HEK293T (cell line): ENCODE data around the gene PARP1.

Source experiments
- CTCF ChIA-PET: fragments of 350-600 bp; formaldehyde crosslinking; extraction: SDS; loops from one replicate; lab custom pipeline; 2021; ENCODE audit warnings: antibody characterized with exemption, inconsistent platforms; lab: Yijun Ruan, JAX
- POLR2A ChIA-PET: fragments of 350-600 bp; formaldehyde crosslinking; extraction: SDS; loops from one replicate; lab custom pipeline; 2020; ENCODE audit warnings: antibody characterized with exemption, inconsistent platforms; lab: Yijun Ruan, JAX
- DNase-seq: peaks from one replicate; pipeline ENCODE4 v3.0.0; 2012; ENCODE audit warnings: mixed read lengths; ENCODE audit errors: extremely low spot score
- ARNT ChIP-seq: fragments of 450-650 bp; IDR thresholded peaks from 2 replicates; pipeline ENCODE4 v1.6.1; 2017; ENCODE audit warnings: mild to moderate bottlenecking
- BHLHE40 ChIP-seq: fragments of 450-650 bp; IDR thresholded peaks from 2 replicates; pipeline ENCODE4 v1.6.1; 2016; ENCODE audit warnings: mild to moderate bottlenecking, moderate library complexity, borderline replicate concordance
- CTBP1 ChIP-seq: fragments of 450-650 bp; IDR thresholded peaks from 2 replicates; pipeline ENCODE4 v1.6.1; 2016; ENCODE audit warnings: borderline replicate concordance
- ELF4 ChIP-seq: fragments of 450-650 bp; IDR thresholded peaks from 2 replicates; pipeline ENCODE4 v1.6.1; 2017; ENCODE audit warnings: antibody characterized with exemption
- FOXA1 ChIP-seq: fragments of 450-650 bp; IDR thresholded peaks from 2 replicates; pipeline ENCODE4 v1.6.1; 2016; ENCODE audit warnings: mild to moderate bottlenecking
- FOXK2 ChIP-seq: fragments of 450-650 bp; IDR thresholded peaks from 2 replicates; pipeline ENCODE4 v1.6.1; 2016; ENCODE audit warnings: mild to moderate bottlenecking
- FOXM1 ChIP-seq: fragments of 450-650 bp; IDR thresholded peaks from 2 replicates; pipeline ENCODE4 v1.6.1; 2017; ENCODE audit warnings: mild to moderate bottlenecking, borderline replicate concordance
- HDGF ChIP-seq: fragments of 450-650 bp; IDR thresholded peaks from 2 replicates; pipeline ENCODE4 v1.6.1; 2017; ENCODE audit warnings: antibody characterized with exemption, borderline replicate concordance
- L3MBTL2 ChIP-seq: fragments of 450-650 bp; conservative IDR thresholded peaks from 2 replicates; pipeline ENCODE4 v1.6.1; 2016; ENCODE audit warnings: mild to moderate bottlenecking
- LEF1 ChIP-seq: fragments of 450-650 bp; IDR thresholded peaks from 2 replicates; pipeline ENCODE4 v1.6.1; 2017; ENCODE audit warnings: mild to moderate bottlenecking, borderline replicate concordance
- NFRKB ChIP-seq: fragments of 450-650 bp; IDR thresholded peaks from 2 replicates; pipeline ENCODE4 v1.6.1; 2016; ENCODE audit warnings: mild to moderate bottlenecking, moderate library complexity
- SP1 ChIP-seq: fragments of 450-650 bp; IDR thresholded peaks from 2 replicates; pipeline ENCODE4 v1.6.1; 2017
- SUZ12 ChIP-seq: fragments of 450-650 bp; IDR thresholded peaks from 2 replicates; pipeline ENCODE4 v1.6.1; 2016; ENCODE audit warnings: mild to moderate bottlenecking
- TARDBP ChIP-seq: fragments of 450-650 bp; IDR thresholded peaks from 2 replicates; pipeline ENCODE4 v1.6.1; 2016
- ZNF384 ChIP-seq: fragments of 450-650 bp; IDR thresholded peaks from 2 replicates; pipeline ENCODE4 v1.6.1; 2016
- TF ChIP-seq, protein P1 (sequence below): fragments of 450-650 bp; IDR thresholded peaks from 2 replicates; pipeline ENCODE4 v1.6.1; 2016

The PARP1 gene

DNA sequence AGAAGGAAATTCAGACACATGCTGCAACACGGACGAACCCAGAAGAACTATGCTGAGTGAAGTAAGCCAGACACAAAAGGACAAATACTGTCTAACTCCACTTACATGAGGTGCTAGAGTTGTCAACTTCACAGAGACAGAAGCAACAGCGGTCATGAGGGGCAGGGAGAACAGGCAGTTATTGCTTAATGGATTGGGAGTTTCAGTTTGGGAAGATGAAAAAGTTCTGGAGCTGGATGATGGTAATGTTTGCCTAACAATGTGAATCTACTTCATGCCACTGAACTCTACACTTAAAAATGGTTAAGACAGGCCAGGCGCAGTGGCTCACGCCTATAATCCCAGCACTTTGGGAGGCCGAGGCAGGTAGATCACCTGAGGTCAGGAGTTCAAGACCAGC is 12.1 kb downstream of the PARP1 start:
- CTCF ChIA-PET = no interaction called here
- TF ChIP-seq FOXA1 = no peak
- no peak for TF ChIP-seq SUZ12
- TF ChIP-seq ARNT = no peak
- TF ChIP-seq FOXK2 = no peak

DNA sequence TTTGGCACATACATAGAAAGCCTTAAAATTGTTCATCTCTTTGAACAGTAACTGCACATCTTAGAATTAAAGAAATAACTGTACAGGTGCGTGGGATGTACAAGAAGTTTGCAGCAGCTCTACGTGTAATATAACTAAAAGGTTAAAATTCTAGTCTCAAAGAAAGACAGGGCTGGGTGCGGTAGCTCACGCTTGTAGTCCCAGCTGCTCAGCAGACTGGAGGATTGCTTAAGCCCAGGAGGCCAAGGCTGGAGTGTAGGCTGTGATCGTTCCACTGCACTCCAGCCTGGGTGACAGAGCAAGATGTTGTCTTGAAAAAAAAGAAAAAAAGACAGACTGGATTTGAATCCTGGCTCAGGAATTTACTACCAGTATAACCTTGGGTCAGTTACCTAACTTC is 13.4 kb downstream of the PARP1 start:
- no peak for DNase-seq
- TF ChIP-seq NFRKB = no peak
- TF ChIP-seq FOXK2 = no peak
- TF ChIP-seq BHLHE40 = no peak
- TF ChIP-seq, protein P1, sequence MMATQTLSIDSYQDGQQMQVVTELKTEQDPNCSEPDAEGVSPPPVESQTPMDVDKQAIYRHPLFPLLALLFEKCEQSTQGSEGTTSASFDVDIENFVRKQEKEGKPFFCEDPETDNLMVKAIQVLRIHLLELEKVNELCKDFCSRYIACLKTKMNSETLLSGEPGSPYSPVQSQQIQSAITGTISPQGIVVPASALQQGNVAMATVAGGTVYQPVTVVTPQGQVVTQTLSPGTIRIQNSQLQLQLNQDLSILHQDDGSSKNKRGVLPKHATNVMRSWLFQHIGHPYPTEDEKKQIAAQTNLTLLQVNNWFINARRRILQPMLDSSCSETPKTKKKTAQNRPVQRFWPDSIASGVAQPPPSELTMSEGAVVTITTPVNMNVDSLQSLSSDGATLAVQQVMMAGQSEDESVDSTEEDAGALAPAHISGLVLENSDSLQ = no peak
- no peak for TF ChIP-seq ARNT
- no peak for TF ChIP-seq LEF1
- TF ChIP-seq L3MBTL2 = no peak
- TF ChIP-seq ZNF384 = no peak
- no peak for TF ChIP-seq FOXA1
- no peak for TF ChIP-seq SP1
- no peak for TF ChIP-seq FOXM1
- no peak for TF ChIP-seq TARDBP
- no peak for TF ChIP-seq ELF4
- no peak for TF ChIP-seq CTBP1
- no peak for TF ChIP-seq SUZ12
- TF ChIP-seq HDGF = no peak
- ChIA-PET POLR2A (interaction anchor here (1.1 kb wide), 1 partner anchor 13 kb away, joined by 3 read pairs; no protein-coding TSS in a partner anchor), CTCF (interaction anchor here (1.3 kb wide), 1 partner anchor 14 kb away, joined by 3 read pairs; the partner anchor contains the start of gene PARP1)

More for the DNA sequence above, 12.1 kb downstream of the PARP1 start:
- POLR2A ChIA-PET = interaction anchor here (1.6 kb wide), 1 partner anchor 9 kb away, joined by 3 read pairs; no protein-coding TSS in a partner anchor
- DNase-seq = no peak

DNA sequence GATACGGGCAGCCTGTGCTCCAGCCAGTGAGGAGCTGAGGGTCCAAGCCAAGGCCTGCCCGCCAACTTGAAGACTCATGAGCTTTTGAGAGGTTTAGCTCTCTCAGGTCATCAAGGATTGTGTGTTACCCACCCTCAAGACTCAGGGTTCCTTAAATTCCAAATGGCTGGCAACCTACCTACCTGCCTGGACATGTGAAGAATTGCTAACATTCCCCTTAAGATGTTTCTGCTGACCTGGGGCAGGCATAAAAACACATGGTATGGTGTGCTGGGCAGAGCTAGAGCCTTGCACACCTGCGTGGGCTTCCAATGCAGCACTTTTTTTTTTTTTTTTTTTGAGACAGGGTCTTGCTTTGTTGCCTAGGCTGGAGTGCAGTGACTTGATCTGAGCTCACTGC is 17.2 kb downstream of the PARP1 start:
- TF ChIP-seq FOXK2 = no peak
- TF ChIP-seq, protein P1 = no peak
- no peak for TF ChIP-seq FOXA1
- TF ChIP-seq CTBP1 = no peak
- TF ChIP-seq BHLHE40 = no peak
- TF ChIP-seq ZNF384 = no peak
- TF ChIP-seq FOXM1 = no peak
- ChIA-PET POLR2A (no interaction called here), CTCF (interaction anchor here (0.9 kb wide), 1 partner anchor 36 kb away, joined by 3 read pairs; no protein-coding TSS in a partner anchor)
- no peak for DNase-seq

DNA sequence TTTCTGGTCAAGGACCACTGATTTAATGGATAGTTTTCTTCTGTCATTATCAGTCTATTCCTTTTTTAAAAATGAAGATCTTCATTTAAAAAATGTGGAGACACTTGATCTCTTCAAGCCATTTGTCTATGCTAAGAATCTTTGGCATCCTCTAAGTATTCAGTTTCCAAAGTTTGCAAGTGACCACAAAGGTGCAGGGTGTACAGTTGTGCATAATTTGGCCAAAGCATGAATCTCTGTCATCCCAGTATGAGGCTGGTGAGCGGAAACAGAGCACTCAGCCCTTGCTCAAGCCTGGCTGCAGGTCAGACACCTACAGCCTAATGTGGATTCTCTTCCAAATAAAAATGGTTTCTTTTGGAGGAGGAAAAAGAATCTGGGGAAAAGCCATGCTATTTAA is 19.8 kb downstream of the PARP1 start:
- CTCF ChIA-PET = no interaction called here
- no peak for DNase-seq
- POLR2A ChIA-PET = no interaction called here
- TF ChIP-seq HDGF (no peak), SP1 (no peak), BHLHE40 (no peak), CTBP1 (no peak), FOXM1 (no peak), LEF1 (no peak), FOXA1 (no peak), ZNF384 (no peak), FOXK2 (no peak)

DNA sequence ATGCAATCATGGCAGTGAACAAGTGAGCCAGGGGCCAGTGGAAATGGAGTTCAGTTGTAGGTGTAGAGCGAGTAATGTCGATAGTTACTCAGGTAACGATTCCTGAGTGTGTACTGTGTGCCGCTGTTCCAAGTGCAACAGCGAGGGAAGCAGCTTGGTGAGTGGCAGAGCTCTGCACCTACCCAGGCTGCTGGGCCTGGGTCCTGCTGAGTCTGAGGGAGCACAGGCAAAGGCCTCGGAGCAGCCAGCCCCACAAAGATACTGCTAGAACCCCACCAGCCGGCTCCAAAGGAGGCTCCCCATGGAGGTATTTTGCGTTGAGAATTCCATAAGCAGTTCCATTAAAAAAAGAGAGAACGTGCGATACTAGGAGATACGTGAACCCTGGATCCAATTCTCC is 23.2 kb downstream of the PARP1 start:
- ChIA-PET POLR2A (no interaction called here), CTCF (no interaction called here)
- TF ChIP-seq HDGF (no peak), SUZ12 (no peak)
- no peak for DNase-seq

DNA sequence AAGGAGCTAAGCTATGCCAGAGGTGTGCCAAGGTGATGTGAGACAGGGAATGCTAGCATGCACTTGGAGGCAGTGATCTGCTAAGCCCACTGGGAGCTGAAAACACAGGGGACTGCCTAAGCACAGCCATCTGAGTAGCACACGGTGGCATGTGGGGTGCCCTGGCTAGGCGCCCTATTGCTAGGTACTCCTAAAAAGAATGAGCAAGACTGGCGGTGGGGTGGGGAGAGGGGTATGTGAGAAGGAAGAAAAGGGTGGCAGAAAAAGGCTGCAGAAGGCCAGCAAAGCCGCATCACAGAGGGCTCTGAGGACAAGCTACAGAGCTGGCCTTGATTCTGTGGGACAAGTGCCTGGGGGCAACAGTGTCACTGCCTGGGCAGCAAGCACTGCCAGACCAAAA is 23.9 kb downstream of the PARP1 start:
- no peak for DNase-seq
- ChIA-PET CTCF (no interaction called here), POLR2A (no interaction called here)
- TF ChIP-seq FOXM1 (no peak), FOXA1 (no peak), HDGF (no peak), LEF1 (no peak), TARDBP (no peak), BHLHE40 (no peak), SP1 (no peak), ARNT (no peak), NFRKB (no peak), ELF4 (no peak)
- TF ChIP-seq, protein P1 = no peak

DNA sequence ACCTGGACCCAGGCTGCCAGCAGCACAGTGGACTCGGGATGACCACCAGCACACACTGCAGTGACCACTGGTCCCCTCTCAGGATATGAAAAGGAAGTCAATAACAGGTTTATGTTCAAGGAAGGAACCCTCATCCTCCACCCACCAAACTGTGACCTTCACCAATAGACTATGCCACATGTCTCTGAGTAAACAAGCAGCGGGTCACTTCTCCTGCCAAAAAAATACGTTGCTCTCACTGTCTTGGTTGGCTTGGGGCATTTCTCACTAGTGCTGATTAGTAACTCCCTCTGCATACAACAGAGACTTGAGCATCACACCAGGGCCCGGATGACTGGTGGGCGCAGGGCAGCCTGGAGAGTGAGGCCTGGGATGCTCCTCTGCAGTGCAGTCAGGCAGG is 25.9 kb downstream of the PARP1 start:
- CTCF ChIA-PET = no interaction called here
- POLR2A ChIA-PET = no interaction called here

More for the DNA sequence above, 25.9 kb downstream of the PARP1 start:
- DNase-seq = no peak
- TF ChIP-seq NFRKB (no peak), HDGF (no peak), LEF1 (no peak), TARDBP (no peak), FOXM1 (no peak), L3MBTL2 (no peak), BHLHE40 (no peak), ELF4 (no peak), FOXA1 (no peak), ZNF384 (no peak), SUZ12 (no peak), ARNT (no peak)
- TF ChIP-seq, protein P1 = no peak
